Muscle layer of colon (tissue), 2 donors: ENCODE measurements around the gene MSI2.

Experiments used
- H3K27ac ChIP-seq: one replicate; pipeline ENCODE4 v1.7.0; 2013; ENCODE audit warnings: low read depth, mild to moderate bottlenecking, low read length, moderate library complexity
- H3K27me3 ChIP-seq, 2 donors: one replicate each; pipeline ENCODE4 v1.7.0; 2013; ENCODE audit warnings: low read length in 2 of 2, mild to moderate bottlenecking in 2 of 2; ENCODE audit not compliant: insufficient read depth in 2 of 2, control insufficient read depth in 1 of 2
- H3K36me3 ChIP-seq: one replicate; pipeline ENCODE4 v1.7.0; 2013; ENCODE audit warnings: mild to moderate bottlenecking, low read length; ENCODE audit not compliant: insufficient read depth
- H3K4me1 ChIP-seq: one replicate; pipeline ENCODE4 v1.7.0; 2013; ENCODE audit warnings: mild to moderate bottlenecking, low read length; ENCODE audit not compliant: insufficient read depth
- H3K4me3 ChIP-seq, 2 donors: one replicate each; pipeline ENCODE4 v1.7.0; 2013; ENCODE audit warnings: low read length in 2 of 2, low read depth in 1 of 2, mild to moderate bottlenecking in 1 of 2, moderate library complexity in 1 of 2
- H3K9ac ChIP-seq: one replicate; pipeline ENCODE4 v1.7.0; 2013; ENCODE audit warnings: low read length
- H3K9me3 ChIP-seq: one replicate; pipeline ENCODE4 v1.7.0; 2013; ENCODE audit warnings: mild to moderate bottlenecking, low read length
- donor health status: abdominal sarcoma.
- donor health status: Adenocarcinoma of cecum.

The MSI2 gene

DNA sequence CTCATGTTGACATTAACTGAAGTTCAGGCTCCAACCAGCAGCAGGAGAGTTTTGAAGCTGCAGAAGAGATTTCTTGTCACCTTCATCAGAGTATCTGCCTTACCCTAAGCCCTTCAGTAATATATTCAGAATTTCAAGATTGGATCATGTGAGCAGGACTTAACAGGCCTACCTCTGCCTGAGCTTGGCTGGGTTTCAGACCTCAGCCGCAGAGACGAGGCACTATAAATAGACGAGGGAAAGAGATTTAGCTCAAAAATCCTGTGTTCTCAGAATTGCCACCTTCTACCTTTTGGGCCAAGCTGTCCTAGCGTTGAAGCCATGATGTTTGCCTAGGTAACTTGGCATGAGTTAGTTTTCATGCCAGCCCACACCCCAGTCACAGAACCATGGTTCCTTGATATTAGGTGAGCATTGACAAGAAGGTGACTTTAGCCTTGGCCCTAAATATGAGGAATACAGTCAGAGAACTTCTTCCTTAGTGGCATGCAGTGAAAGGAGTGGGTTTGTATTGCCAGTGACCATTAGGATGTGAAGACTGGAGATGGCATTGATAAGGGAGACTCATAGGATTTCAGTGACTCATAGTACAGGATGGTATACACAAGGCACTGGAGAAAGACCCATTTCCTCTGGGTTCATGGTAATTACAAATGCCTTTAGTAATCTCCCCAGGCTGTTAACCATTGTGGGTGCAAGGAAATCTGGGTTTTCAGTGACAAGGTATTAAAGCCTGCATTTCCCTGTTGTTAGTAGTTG lies 224.3 kb downstream of the MSI2 start:
- Histone ChIP-seq H3K9ac (no peak overlapping the region), H3K4me3 (no peak overlapping the region), H3K27ac (peak overlapping the region; percentile 20)

DNA sequence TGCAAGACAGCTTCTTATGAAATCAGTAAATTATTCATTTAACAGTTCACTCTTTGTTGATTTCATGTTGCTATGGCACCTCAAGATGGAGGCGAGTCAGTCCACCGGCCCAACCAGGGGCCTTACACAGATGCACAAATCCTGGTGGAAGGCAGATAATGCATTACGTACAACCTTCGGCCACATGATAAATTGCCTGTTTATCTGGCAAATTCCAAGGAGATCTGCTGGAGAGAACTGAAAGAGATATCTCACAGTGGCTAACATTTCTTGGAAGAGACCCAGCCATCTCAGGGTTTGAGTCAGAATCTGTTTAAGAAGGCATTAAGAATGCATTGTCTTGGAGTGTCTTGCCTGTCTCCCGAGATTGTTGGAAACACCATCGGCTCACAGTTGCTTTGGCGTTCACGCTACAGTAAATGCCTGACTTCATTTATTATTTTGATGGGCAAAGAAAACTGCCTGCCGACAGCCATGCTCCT lies 225.6 kb downstream of the MSI2 start:
- H3K9me3 ChIP-seq, result no peaks in the 10 kb centered on the region
- H3K9ac ChIP-seq, result no peak overlapping the region
- H3K27me3 ChIP-seq, result no peaks in the 10 kb centered on the region
- no peaks in the 10 kb centered on the region for H3K36me3 ChIP-seq
- peak overlapping the region; percentile 43 for H3K27ac ChIP-seq
- H3K4me3 ChIP-seq, result no peak overlapping the region
- peaks cover 43% of the 10 kb centered on the region for H3K4me1 ChIP-seq

More for the DNA sequence above, 224.3 kb downstream of the MSI2 start:
- Histone ChIP-seq H3K27me3 (no peaks in the 10 kb centered on the region), H3K9me3 (no peaks in the 10 kb centered on the region), H3K4me1 (peaks cover 30% of the 10 kb centered on the region), H3K36me3 (no peaks in the 10 kb centered on the region)

DNA sequence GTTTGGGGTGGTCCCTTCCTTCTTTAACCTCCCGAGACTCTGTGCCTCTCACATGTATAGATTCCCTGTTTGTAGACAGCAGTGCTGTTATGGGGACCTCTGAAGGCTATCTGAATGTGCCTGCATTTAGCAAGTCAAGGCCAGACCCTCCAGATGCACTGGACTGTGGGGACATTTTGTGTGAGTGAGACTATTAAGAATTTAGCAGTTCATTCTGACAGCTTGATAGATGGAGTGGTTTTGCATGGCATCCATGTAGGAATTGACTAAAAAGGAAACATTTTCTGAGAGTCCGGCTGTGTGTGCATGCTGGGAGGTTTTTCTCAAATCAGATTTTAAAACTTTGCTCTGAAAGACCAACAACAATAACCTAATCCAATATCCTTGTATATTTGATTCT lies 226.3 kb downstream of the MSI2 start:
- Histone ChIP-seq H3K27ac (no peak overlapping the region), H3K9me3 (no peaks in the 10 kb centered on the region)

DNA sequence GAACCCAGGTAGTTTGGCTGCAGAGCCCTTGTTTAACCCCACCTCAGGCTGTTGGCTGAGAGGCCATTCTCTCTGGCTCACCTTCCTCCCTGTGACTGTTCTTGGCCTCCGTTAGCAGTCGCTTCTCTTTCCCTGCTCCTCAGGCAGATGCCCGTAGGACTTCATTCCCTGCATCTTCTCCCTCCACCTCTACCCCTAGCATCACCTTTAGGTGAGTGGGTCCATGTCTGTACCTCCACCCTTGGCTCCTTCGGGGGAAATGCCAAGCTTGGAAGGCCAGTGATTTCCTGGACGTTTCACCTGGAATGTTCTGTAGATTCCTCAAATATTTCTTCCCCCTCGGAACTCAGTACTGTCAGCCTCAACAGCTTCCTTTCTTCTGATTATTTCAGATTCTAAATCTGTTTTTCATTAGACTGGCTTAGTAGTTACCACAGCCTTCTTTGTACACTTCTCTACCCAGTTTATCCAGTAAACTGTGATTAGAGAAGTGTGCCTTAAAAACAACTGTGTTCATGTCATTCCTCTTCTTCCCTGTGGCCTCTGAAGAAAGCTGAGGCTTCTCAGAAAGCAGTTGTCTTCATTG lies 227.9 kb downstream of the MSI2 start:
- Histone ChIP-seq H3K27me3 (no peaks in the 10 kb centered on the region), H3K4me1 (peaks cover 53% of the 10 kb centered on the region), H3K9ac (no peak overlapping the region), H3K4me3 (no peak overlapping the region), H3K9me3 (no peaks in the 10 kb centered on the region), H3K36me3 (no peaks in the 10 kb centered on the region), H3K27ac (no peak overlapping the region)

More for the DNA sequence above, 226.3 kb downstream of the MSI2 start:
- Histone ChIP-seq H3K9ac (no peak overlapping the region), H3K27me3 (no peaks in the 10 kb centered on the region), H3K36me3 (no peaks in the 10 kb centered on the region), H3K4me1 (peaks cover 50% of the 10 kb centered on the region), H3K4me3 (no peak overlapping the region)

DNA sequence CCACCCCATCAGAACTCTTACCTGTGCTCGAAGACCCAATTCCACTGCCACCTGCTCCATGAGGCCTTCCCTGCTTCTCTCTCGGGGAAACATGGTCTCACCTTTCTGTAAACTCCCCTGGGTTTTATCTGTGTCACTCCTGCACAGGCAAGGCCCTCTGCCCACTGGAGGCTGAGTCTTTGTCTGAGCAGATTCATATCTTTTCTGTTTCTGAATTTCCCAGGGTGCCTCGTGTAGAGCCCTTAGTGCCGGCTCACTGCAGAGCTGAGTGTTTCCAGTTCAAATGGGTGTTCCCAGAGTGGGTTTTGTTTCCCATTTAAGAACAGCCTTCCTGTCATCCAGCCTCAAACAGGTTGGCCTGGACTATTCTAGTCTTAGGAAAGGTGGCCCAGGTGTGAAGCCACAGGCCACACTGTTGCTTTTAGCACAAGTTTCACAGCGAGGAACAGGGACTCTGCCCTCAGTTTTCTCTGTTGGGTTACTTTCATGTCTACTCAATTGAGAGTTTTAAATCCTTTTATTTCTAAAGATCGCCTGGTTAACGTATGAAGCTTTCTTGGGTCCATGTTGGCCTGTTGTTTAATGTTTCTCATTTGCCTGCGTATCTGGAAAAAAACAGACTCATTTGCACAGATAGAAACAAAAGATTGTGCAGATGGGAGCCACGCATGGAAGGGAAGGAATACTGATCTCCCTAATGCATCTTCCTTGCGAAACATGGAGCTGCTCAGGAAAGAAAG lies 228.7 kb downstream of the MSI2 start:
- H3K27ac ChIP-seq, result no peak overlapping the region
- H3K4me1 ChIP-seq, result peaks cover 53% of the 10 kb centered on the region
- no peak overlapping the region for H3K9ac ChIP-seq

DNA sequence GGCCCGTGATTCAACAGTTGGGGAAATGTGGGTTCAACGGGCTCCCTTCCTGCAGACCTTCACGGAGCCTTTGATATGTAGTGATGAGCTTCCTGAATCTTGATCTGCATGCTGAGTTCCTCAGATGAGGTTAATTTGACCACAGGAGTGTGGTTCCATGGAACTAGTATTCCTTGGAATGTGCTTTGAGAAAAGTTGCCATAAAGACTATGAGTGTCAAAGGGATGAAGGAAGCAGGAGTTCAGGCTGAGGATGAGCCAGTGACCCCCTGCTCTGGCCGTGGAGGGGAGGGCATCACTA lies 229.2 kb downstream of the MSI2 start:
- H3K4me3 ChIP-seq, result no peak overlapping the region
- H3K9ac ChIP-seq, result no peak overlapping the region
- H3K4me1 ChIP-seq, result peaks cover 54% of the 10 kb centered on the region
- no peaks in the 10 kb centered on the region for H3K27me3 ChIP-seq
- no peaks in the 10 kb centered on the region for H3K36me3 ChIP-seq
- no peaks in the 10 kb centered on the region for H3K9me3 ChIP-seq
- no peak overlapping the region for H3K27ac ChIP-seq

More for the DNA sequence above, 228.7 kb downstream of the MSI2 start:
- no peak overlapping the region for H3K4me3 ChIP-seq
- no peaks in the 10 kb centered on the region for H3K9me3 ChIP-seq
- H3K36me3 ChIP-seq, result no peaks in the 10 kb centered on the region
- no peaks in the 10 kb centered on the region for H3K27me3 ChIP-seq

DNA sequence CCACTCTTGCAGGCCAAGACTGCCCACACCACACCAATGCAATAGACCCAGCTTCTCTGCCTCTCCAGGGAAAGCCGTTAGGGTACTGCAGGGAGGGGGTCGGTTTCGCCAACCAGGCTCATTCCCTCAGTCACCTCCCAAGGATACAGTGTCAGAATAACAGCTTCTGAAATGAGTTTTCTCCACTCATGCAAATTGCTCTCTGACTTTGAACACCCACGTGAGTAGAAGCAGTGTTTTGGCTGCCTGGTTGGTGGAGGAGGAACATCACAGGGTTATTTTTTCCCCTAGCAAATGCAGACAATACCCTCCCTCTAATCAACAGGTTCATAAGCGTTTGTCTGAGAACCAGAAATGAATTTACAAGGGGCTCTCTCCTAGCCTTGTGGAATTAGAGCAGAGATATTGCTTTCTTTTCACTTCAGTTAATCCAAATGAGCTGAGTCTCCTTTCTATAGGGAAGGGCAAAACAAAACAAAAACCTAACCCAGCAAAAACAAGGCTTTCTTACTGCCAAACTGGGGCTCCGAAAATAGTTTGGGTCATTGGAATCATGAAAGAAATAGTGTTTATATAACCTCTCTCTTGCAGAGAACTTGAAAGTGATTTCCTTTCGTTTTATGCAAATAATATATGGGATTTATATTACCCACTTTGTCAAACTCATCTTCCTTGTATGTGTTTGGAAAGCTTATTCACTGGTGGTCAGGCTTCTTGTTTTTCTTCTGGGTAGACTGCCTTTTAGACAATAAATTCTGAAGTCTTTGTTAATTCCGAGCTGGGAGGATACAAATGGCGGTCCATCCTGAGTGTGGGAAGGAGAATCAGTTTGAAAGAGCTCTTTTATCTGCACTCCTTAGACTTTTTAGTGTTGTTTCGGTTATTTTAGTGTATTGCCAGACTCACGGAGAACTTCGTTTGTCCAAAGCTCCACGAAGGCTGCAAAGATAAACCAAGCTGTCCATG lies 229.9 kb downstream of the MSI2 start:
- H3K27me3 ChIP-seq, result no peaks in the 10 kb centered on the region
- H3K27ac ChIP-seq, result no peak overlapping the region
- H3K9ac ChIP-seq, result no peak overlapping the region
- no peak overlapping the region for H3K4me3 ChIP-seq
- no peaks in the 10 kb centered on the region for H3K9me3 ChIP-seq
- H3K4me1 ChIP-seq, result peaks cover 48% of the 10 kb centered on the region
- no peaks in the 10 kb centered on the region for H3K36me3 ChIP-seq

DNA sequence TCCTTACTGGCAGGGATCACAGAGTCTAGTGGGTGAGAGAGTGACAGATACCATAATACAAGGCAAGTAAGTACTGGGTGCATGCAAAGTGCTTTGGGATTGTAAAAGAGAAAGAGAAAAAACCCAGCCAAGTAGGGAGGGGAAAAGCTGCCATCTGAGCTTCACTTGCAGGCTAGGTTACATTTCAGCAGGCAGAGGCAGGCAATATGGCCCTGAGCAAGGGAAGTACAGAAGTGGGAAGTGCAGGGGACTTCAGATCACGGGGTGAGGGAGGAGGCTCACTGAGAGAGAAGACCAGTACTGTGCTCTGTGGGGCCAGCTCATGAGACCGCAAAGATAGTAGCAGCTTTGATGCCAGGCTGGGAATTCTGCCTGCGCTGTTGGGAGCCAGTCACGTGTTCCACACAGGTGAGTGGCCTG lies 230.6 kb downstream of the MSI2 start:
- Histone ChIP-seq H3K27ac (no peak overlapping the region), H3K4me1 (peaks cover 41% of the 10 kb centered on the region), H3K36me3 (no peaks in the 10 kb centered on the region), H3K9ac (no peak overlapping the region), H3K9me3 (no peaks in the 10 kb centered on the region), H3K27me3 (no peaks in the 10 kb centered on the region), H3K4me3 (no peak overlapping the region)

DNA sequence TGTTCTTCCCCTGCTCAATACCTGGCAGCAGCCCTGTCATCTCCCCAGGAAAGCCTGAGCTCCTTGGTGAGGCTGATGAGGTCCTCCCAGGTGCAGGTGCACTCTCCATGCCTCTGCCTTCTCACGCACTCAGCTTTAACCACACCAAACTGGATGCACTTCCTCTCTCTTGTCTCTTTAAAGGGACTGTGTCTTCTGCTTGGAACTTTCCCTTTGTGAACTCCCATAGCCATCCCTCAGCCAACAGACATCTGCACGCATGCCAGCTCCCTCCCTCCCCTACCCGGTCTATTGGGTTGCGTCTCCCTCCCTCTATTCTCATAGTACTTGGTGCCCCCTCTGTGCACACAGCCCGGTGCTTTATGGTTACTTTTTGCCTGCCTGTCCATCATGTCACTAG lies 231.2 kb downstream of the MSI2 start:
- no peak overlapping the region for H3K9ac ChIP-seq
- peaks cover 34% of the 10 kb centered on the region for H3K4me1 ChIP-seq
- no peak overlapping the region for H3K4me3 ChIP-seq
- no peak overlapping the region for H3K27ac ChIP-seq
- no peaks in the 10 kb centered on the region for H3K36me3 ChIP-seq
- no peaks in the 10 kb centered on the region for H3K27me3 ChIP-seq
- no peaks in the 10 kb centered on the region for H3K9me3 ChIP-seq

DNA sequence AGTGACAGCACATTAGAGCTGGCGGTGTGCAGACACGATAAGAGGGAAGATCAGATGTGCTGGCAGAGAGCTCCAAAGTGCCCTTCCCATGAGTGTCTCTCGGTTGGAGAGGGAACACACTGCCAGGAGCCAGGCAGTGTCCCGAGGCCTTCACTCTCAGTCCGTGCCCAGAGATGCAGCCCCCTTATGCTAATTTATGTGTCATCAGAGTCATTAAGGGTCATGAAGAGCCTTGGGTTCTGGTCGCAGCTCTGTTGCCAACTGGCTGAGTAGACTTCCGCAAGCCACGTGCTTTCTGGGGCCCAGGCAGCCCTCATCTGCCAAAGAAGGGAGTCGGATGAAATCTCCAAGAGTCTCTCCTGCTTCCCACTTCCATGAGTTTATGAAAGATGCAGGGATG lies 232.5 kb downstream of the MSI2 start:
- H3K4me1 ChIP-seq, result peaks cover 29% of the 10 kb centered on the region
- H3K27me3 ChIP-seq, result no peaks in the 10 kb centered on the region
- no peak overlapping the region for H3K27ac ChIP-seq
- H3K9me3 ChIP-seq, result no peaks in the 10 kb centered on the region
- no peak overlapping the region for H3K9ac ChIP-seq
- no peak overlapping the region for H3K4me3 ChIP-seq
- H3K36me3 ChIP-seq, result no peaks in the 10 kb centered on the region

DNA sequence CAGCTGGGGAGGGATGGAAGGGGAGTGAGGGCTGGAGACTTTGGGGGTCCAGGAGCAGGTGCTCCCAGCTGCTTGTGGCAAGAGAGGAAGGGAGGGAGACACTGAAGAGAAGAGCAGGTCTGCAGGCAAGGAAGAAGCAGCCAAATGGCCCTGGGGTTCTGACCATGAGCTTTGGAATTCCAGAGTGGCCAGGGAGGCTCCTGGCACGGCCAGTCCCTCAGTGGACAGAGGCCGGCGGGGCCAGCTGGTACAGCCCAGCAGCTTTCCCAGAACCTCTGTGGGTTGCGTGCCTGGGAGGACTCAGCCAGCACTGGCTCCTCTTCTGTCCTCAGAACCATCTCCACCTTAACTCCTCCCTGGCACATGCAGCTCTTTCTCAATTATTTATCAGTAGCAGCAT lies 233.0 kb downstream of the MSI2 start:
- no peak overlapping the region for H3K9ac ChIP-seq
- H3K4me3 ChIP-seq, result no peak overlapping the region
- no peak overlapping the region for H3K27ac ChIP-seq
- peaks cover 29% of the 10 kb centered on the region for H3K4me1 ChIP-seq
- no peaks in the 10 kb centered on the region for H3K27me3 ChIP-seq
- no peaks in the 10 kb centered on the region for H3K36me3 ChIP-seq
- no peaks in the 10 kb centered on the region for H3K9me3 ChIP-seq
